GM19455 (cell line): Measurements from ENCODE around the gene PRRX2.
A peak's percentile ranks its signal among the peaks of the same experiment; 100 is the strongest.

Experiments
- ATAC-seq: cut with Tn5 transposase; IDR thresholded peaks from one replicate; pipeline ENCODE4 v1.9.1; 2021; ENCODE audit not compliant: unreplicated experiment

Gene PRRX2

GRCh38 chr9:129665389-129665775 lies at the start of gene PRRX2:
PRRX2 (plus strand) TSS chr9:129665647; CDS start chr9:129665868, 221 bp downstream.
- no peak for ATAC-seq

DNA sequence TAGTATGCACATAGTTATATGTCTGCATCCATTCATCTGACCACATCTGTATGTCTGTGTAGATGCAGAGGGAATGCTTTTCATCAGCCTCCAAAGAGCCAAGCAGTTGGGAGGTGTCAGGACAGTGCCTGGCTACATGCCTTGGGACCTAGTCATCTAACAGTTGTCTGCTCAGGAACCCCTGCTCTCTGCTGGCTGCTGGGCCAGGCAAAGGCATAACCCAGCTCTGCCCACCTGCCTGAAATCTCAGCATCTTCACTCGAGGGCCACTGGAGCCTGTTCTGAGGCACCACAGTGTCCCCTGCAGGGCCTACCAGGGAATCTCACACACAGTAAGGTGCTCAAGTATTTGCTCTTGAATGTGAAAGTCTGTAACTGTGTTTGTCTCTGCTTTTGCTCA lies 48.3 kb upstream of the PRRX2 start:
- no peak for ATAC-seq

DNA sequence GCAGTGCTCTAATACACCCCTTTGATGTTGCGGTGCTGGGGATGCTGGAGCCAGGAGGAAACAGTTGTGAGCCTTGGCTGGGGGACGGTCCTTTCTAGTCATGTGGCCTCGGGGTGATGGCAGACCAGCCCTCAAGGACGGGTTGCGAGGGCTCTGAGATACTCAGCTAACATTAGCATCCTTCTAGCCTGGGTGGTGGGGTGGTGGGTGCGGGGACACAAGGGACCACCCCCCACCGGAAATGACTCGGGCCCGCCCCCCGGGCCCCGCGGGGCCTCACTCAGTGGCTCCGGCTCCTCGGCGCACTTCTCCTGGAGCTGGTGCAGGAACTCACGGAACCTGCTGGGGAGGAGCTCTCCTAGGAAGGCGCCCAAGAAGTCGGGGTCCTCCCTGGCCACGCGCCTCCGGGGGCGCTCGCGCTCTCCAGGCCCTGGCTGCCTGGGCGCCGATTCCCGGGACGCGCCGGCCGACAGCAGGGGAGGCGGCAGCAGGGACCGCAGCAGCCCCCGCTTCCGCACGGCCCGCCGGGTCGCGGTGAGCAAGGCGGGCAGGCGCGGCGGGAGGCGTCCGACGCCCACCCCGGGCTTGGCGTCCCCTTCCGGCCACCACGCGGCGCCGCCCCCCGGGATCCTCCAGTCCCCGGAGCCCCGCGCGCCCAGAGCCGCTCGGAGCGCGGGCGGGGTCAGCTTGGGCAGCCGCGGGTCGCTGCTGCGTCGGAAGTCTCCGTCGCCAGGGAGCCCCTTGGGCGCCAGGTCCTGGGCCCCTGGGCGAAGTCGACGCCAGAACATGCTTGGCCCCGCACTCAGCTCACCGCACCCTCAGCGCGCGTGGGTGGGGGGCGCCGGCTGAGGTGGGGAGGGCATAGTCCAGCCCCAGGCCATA lies 45.4 kb upstream of the PRRX2 start:
- no peak for ATAC-seq

- ATAC-seq = no peak
Observed at GRCh38 chr9:129620669-129621295, 44.7 kb upstream of the PRRX2 start, which contains the start of gene C9orf50. C9orf50 (minus strand) TSS chr9:129621101; CDS start chr9:129620574, 527 bp downstream.

DNA sequence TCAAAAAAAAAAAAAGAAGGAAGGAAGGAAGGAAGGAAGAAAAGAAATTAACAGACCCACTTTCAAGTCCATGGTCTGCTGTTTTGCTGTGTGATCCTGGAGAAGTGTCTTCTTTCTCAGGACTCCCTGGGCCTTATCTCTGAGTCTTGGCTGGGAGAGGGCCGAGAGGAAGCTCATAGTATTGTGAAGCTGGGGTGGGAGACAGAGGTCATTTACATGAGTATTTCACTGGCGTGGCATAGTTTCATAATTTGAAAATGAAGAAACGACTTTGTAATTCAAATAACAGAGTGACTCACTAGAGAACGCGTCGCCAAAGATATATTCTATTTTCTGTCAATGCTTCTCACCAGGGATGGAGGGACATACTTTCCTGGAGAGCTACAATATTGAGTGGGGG lies 42.1 kb upstream of the PRRX2 start:
- no peak for ATAC-seq

DNA sequence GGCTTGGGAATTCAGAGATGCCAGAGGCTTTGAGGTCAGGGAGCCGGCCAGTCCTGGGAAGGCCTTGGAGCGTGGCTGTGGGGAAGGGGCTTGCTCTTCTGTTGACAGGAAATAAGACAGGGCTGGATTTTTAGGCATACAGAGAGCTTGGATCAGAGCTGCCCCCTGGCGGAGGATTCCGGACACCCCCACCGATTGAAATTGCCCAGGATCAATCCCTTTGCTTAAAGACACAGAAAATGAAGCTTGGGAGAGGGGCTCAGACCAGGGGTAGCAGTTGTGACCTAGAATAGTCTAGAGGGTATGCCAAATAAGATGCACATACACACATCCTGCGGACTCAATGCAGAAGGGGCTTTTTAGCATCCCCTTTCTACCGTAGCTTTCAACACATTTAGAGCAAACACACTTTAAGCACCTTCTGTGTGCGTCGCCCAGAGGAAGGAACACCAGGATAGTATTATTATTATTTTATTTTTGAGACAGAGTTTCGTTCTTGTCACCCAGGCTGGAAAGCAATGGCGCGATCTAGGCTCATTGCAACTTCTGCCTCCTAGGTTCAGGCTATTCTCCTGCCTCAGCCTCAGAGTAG lies 41.2 kb upstream of the PRRX2 start:
- no peak for ATAC-seq

GRCh38 chr9:129624947-129625346 lies 40.5 kb upstream of the PRRX2 start:
- ATAC-seq = no peak

- peak; percentile 81 for ATAC-seq
Observed at GRCh38 chr9:129626079-129626624, 39.3 kb upstream of the PRRX2 start, which contains the start of gene NTMT1. NTMT1 (plus strand) TSS chr9:129626163; CDS start chr9:129632704, 6,541 bp downstream.

DNA sequence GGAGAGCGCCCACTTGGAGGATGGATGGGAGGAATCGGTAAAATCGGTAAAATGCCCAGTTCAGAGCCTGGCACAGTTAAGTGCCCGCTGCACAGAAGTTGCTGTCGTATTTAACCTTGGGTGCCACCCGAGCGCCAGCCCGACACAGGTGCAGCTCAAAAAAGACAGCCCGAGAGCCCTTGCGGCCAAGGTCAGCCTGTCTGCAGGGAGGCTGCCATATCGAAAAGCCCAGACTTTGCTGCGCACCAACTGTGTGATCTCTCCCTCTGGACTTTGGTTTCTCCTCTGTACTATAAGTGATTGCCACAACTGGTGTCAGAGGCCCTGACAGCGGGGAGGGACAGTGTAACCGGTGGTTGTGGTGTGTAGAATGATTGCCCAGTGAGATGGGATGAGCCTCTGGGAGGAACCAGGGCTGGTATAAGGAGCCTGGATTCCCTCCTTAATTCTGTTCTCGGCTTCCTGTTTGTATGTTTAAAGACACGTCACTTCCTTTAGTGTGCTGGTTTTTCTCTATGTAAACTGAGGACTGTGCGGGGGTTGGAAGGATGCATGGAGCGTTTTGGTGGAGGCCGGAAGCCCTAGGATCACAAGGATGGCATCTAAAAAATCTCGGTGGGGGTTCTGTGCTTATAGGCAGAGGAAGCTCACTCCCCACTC lies 38.7 kb upstream of the PRRX2 start:
- ATAC-seq = peak; percentile 41

DNA sequence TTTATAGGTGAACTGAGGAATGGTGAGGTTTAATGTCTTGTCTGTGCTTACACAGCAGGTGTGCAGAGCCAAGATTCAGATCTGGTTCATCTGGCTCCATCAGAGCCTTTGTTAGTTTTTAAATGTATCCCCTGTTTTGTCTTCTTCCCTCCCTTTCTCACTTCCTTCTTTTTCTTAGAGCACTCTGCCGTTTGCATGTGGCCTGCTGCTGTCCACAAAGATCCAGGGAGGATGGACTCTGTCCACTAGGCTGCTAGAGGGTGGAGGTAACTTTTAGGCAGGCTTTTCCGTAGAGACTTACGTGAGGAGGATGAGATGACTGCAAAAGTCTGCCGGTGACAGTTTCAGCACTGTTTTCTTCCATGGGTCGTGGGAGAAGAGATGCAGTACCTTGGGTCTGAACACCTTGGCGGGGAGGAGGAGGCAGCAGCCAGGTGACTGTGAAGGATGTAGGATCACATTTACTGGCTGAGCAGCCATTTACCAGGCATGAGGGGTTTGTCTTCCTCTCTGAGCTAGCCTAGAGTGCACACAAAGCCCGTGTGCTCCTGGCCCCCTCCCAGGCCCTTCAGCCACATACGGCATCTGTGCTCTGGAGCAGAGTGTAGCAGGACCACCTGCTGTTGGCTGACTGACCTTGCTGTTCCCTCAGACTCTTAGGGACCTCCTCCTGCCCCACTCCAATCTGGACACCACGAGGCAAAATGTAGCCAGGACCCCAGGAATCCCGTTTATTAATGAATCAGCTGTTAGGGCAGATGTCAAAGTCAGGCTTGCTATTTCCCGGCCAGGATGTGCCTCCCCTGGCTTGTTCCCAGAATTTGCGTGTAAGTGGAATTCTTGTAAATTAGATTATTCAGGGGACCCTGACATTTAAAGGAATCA lies 37.6 kb upstream of the PRRX2 start:
- ATAC-seq = no peak

DNA sequence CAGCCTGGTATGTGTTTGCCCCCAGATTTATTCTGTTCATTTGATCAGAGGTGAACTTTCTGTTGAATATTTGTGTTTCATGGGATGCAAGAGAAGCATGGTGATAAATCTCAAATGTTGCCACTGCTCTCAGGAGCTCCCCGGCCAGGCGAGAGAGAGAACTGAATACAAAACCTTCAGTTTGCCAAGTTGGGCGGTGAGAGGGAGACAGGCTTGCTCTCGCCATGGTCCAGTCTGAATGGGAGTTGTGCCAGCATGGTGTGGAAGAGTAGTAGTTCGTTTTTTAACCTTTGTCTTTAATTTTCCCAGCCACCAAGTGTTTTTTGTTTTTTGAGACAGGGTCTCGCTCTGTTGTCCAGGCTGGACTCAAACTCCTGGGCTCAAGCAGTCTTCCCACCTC lies 36.7 kb upstream of the PRRX2 start:
- ATAC-seq = no peak

GRCh38 chr9:129629251-129629820 lies 36.1 kb upstream of the PRRX2 start:
- ATAC-seq = no peak

DNA sequence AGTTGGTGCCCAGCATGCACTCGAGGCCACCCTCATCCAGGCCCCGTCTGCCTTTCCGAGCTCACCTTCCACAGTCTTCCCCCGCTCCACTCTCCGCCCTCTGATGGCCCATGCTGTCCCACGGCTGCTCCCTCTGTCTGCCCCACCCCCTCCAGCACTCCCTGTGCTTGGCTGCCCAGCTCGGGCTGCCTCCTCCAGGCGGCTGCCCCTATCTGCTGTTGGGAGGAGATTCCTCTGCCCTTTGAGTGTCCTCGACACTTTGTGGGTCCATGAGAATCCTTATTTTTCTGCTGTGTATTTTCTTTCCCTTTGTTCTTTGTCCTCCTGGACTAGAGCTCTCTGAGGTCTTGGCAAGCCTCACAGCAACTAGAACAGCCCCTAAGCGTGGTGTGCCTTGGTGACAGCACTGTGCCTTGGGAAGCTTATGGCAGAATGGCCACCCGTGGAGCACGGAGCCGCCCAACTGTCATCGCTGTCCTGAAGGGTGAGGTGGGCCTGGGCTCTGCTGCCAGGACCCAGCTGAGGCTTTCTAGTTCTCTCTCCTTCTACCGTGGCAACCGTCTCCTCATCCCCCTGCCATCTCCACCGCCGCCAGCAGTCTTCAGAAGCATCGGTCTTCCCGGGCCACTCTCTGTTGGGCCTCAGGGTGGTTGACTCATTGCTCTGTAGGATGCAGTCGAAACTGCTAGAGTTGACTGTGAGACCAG lies 34.3 kb upstream of the PRRX2 start:
- no peak for ATAC-seq

GRCh38 chr9:129631674-129632129 lies 33.7 kb upstream of the PRRX2 start:
- ATAC-seq = no peak

DNA sequence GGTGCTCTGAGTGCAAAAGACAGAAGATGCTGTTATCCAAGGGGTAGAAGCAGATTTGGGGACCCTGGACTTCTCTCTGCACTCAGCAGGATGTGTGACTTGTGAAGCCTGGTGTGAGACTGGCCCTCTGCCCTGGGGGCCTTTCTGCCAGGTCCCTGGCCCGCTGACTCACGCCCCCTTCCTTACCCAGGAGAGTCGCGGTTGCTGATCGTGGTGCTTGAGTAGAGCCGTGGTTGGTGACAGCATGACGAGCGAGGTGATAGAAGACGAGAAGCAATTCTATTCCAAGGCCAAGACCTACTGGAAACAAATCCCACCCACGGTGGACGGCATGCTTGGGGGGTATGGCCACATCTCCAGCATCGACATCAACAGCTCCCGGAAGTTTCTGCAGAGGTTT lies 33.0 kb upstream of the PRRX2 start:
- no peak for ATAC-seq

DNA sequence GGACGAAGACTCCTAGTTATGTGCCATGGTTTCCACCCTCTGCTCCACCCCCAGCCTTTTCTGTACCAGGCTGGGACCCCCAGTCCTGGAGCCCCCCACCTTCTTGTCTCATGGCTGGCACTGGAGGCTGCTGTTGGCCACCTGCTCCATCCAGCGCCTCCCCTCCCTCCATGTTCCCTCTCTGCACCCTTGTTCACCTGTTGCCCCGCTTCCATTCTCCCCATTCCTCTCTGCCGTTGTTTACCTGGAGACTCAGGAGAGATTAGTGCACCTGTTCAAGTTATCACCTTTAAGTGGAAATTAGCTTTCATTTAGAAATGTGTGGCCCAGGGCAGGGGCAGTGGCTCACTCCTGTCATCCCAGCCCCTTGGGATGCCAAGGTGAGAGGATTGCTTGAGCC lies 32.2 kb upstream of the PRRX2 start:
- no peak for ATAC-seq

DNA sequence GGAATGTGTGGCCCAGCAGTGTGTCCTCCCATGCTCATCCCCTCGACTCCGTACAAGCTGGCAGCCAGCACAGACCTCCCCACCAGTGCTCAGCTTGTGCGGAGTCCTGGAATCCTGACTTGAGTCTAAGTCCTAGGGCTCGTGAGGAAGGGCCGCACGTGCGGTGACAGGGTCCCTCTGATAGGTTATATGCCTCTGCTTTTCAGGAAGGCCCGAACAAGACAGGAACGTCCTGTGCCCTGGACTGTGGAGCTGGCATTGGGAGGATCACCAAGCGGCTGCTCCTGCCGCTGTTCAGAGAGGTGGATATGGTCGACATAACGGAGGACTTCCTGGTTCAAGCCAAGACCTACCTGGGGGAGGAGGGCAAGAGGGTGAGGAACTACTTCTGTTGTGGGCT lies 31.6 kb upstream of the PRRX2 start:
- ATAC-seq = no peak

DNA sequence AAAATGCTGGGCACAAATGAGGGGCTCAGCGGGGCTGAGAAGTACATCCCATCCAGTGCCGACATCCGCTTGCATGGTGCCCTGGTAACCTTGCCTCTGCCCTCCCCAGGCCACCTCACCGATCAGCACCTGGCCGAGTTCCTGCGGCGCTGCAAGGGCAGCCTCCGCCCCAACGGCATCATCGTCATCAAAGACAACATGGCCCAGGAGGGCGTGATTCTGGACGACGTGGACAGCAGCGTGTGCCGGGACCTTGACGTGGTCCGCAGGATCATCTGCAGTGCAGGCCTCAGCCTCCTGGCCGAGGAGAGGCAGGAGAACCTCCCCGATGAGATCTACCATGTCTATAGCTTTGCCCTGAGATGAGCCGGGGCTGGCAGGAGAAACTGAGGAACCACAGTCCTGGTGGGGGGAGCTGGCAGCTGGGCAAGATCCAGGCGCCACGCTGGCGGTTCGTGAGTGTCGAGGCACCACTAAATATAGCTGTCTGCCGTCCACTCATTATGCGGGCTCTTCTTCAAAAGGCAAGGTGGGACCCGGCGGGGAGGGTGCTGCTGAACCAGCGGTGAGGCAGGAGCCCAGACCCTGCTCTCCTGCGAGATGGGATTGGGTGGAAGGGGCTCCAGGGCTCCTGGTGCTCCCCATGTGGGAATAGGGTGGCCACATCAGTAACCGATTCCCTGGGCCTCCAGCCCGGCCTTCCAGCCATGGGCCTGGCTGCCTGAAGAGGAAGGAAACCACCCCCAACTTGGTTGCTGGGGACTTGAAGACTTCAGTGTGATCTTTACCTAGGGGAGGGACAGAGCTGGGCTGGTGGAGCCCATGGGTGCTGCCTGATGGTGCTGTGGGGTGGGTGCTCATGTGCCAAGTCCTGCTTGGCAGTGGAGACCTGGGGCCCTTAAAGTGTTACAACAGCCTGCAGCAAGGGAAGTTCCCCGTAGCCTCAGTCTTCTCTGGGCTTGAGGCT lies 30.1 kb upstream of the PRRX2 start:
- ATAC-seq = no peak
